MG63 (cell line): ENCODE results near the gene DOC2B. TPM values are rescaled to one million over a fixed set of nuclear protein-coding genes. Genes with fewer than 3 reads are reported as not detected.

Source experiments
- total RNA-seq: library from RNA; depleted of rRNA; stranded (reverse); fragments of >200 nt; shearing (Covaris generic); gene quantifications from 2 replicates; pipeline ENCODE4 v1.2.3, GENCODE V29; 2014; ENCODE audit warnings: low replicate concordance; rRNA removed

The DOC2B gene
- total RNA-seq, 1 experiment from 2014 or later: 0.16 TPM

Other genes with a start within 250 kb of the DOC2B start
- gene SCGB1C2, start 44.1 kb downstream of the DOC2B start, total RNA-seq: not detected in 2 replicates
- gene RPH3AL, start 171.2 kb upstream of the DOC2B start, total RNA-seq: 0.64 and 2.3 TPM in 2 replicates